WTC11 (cell line): ENCODE measurements around the gene MAGEB17.

Experiments used
- CTCF ChIP-seq: fragments of 200-600 bp; IDR thresholded peaks from 2 replicates; pipeline ENCODE4 v1.8.0; 2022; ENCODE audit warnings: antibody characterized with exemption
- FOXJ3 ChIP-seq: sonication (generic); formaldehyde crosslinking; IDR thresholded peaks from 2 replicates; pipeline ENCODE4 v1.9.0; 2021; ENCODE audit warnings: missing genetic modification reagents, mild to moderate bottlenecking, borderline replicate concordance
- NFATC4 ChIP-seq: fragments of 250-450 bp; sonication (Bioruptor Pico); IDR thresholded peaks from 2 replicates; pipeline ENCODE4 v1.9.0; 2021; ENCODE audit warnings: mild to moderate bottlenecking
- ZBTB21 ChIP-seq: sonication (generic); formaldehyde crosslinking; IDR thresholded peaks from 2 replicates; pipeline ENCODE4 v1.8.1; 2023; ENCODE audit warnings: mild to moderate bottlenecking, missing genetic modification reagents, borderline replicate concordance
- ZNF138 ChIP-seq: sonication (generic); formaldehyde crosslinking; conservative IDR thresholded peaks from 2 replicates; pipeline ENCODE4 v1.8.1; 2022; ENCODE audit warnings: mild to moderate bottlenecking, moderate library complexity, missing genetic modification reagents
- ZNF396 ChIP-seq: fragments of 250-450 bp; sonication (Bioruptor Pico); IDR thresholded peaks from 2 replicates; pipeline ENCODE4 v1.8.0; 2021; ENCODE audit warnings: mild to moderate bottlenecking, moderate library complexity, borderline replicate concordance
- TF ChIP-seq, protein P1 (sequence below): sonication (generic); formaldehyde crosslinking; IDR thresholded peaks from 2 replicates; pipeline ENCODE4 v1.8.0; 2022; ENCODE audit warnings: missing genetic modification reagents

DNA sequence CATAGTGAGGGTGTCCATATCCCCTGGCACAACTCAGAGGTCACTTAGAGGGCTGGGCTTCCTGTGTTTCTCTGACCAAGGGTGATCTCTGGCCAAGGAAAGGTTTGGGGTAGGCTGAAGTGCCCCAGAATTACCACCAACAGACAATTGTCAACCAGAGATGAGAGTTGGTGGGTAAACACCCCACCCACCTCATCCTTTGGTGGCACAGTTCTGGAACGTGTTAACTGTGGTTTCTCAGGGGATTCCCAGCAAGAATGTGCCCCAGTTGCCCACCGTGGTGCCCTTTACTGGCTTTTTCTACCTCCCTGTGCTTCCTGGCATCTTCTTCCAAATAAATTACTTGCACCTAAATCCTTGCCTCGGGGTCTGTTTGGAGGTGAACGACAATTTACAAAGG, 26.8 kb upstream of the MAGEB17 start:
- TF ChIP-seq, protein P1, sequence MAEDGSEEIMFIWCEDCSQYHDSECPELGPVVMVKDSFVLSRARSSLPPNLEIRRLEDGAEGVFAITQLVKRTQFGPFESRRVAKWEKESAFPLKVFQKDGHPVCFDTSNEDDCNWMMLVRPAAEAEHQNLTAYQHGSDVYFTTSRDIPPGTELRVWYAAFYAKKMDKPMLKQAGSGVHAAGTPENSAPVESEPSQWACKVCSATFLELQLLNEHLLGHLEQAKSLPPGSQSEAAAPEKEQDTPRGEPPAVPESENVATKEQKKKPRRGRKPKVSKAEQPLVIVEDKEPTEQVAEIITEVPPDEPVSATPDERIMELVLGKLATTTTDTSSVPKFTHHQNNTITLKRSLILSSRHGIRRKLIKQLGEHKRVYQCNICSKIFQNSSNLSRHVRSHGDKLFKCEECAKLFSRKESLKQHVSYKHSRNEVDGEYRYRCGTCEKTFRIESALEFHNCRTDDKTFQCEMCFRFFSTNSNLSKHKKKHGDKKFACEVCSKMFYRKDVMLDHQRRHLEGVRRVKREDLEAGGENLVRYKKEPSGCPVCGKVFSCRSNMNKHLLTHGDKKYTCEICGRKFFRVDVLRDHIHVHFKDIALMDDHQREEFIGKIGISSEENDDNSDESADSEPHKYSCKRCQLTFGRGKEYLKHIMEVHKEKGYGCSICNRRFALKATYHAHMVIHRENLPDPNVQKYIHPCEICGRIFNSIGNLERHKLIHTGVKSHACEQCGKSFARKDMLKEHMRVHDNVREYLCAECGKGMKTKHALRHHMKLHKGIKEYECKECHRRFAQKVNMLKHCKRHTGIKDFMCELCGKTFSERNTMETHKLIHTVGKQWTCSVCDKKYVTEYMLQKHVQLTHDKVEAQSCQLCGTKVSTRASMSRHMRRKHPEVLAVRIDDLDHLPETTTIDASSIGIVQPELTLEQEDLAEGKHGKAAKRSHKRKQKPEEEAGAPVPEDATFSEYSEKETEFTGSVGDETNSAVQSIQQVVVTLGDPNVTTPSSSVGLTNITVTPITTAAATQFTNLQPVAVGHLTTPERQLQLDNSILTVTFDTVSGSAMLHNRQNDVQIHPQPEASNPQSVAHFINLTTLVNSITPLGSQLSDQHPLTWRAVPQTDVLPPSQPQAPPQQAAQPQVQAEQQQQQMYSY (CRISPR knock-in tag), result no peak
- no peak for TF ChIP-seq FOXJ3 (CRISPR knock-in tag)
- TF ChIP-seq ZBTB21, result no peak
- TF ChIP-seq CTCF, result no peak
- no peak for TF ChIP-seq ZNF396 (CRISPR knock-in tag)
- no peak for TF ChIP-seq NFATC4 (CRISPR knock-in tag)
- TF ChIP-seq ZNF138, result no peak
